ENCODE results near the gene IGSF3. TPM values are rescaled to one million over a fixed set of nuclear protein-coding genes. Genes with fewer than 3 reads are reported as not detected.
"Not testable (repeated sequence)": the region's sequence is repeated elsewhere in the genome, so short reads cannot be mapped to it uniquely, and the experiment has no call there.

The IGSF3 gene
- total and polyA plus RNA-seq, 7 donors, result 0.34 to 1.2 (median 0.49) TPM

DNA sequence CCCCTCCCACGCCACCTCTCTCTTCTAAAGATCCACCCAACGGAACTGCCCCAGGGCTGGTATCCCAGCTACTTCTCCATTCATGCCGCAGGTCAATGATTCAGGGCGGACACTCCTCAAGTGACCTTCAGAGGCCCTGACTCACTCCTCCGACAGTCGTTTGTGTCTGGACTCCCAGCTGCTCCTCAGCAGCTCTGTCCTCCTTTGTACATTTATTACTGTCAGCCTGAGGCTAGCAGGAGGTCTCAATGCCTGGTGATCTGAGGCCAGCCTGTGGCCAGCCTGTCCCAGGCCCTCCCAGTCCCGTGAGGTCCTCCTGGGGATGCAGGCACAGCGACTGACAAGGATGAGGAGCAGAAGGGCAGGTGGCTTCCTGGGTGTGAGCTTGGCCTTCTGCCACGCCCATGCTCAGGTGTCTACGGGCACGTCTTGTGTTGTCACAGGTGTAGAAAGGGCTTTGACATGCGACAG lies 24.2 kb downstream of the IGSF3 start:
- intact Hi-C loops (cut with DNase I); H3K4me3 ChIP-seq; H3K27ac ChIP-seq; ATAC-seq; H3K36me3 ChIP-seq (ENCODE audit: insufficient read depth in 1 of 2, low read depth in 1 of 2); H3K4me1 ChIP-seq; DNase-seq; H3K9me3 ChIP-seq: not testable (repeated sequence)
- WGBS, 3 donors, result 58 to 76% (median 66%) methylated on average over 12 of the region's 12 CpGs
- peaks cover 0 to 21% (median 0%) of the 10 kb centered on the region in 3 donors for H3K27me3 ChIP-seq (ENCODE audit: insufficient read depth in 3 of 3, low read length in 2 of 3)

DNA sequence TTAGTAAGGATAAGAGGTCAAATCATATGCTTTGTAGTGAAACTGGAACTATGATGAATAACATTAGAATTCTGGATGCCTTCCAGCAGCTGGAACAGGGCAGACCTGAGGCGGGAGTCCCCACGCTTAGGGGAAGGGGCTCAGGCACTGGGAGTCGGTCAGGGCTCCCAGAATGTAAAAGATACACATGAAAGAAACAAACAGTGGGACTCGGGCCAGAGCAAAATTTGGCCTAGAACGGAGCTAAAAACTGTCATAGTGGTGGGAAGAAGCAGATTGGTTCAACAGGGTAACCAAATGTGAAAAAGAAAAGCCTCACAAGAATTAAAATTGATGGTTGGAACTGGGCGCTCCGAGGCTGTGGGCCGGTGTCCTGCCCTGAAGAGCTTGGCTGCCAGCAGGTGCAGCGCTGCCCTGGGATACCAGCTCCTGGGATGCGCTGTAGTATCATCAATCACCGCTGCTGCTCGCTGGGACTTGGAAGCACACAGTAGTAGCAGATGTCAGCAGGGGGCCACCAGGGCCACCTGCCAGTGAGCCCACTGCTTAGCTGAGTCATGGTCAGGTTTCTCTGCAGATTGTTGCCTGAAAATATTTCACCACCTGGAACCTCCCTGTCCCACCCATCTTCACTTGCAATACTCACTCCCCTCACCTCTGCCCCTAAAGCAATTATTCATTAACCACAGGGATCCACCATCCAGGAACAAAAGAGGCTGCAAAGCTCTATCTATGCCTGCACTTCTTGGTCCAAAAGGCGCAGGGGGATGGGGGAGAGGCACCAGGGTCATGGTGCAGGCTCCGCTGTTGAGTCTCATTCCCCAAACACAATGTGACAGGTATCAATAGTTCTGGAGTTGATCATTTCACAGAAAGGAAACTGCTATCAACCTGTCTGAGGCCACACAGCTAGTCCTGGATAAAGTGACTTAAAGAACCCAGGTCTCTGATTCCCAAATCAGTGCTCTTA lies 24.9 kb downstream of the IGSF3 start:
- 48 to 67% (median 53%) methylated on average over 14 of the region's 14 CpGs for WGBS, 3 donors
- intact Hi-C loops (cut with DNase I); DNase-seq; ATAC-seq; H3K9me3 ChIP-seq; H3K4me1 ChIP-seq; H3K4me3 ChIP-seq; H3K27ac ChIP-seq; H3K36me3 ChIP-seq (ENCODE audit: insufficient read depth in 1 of 2, low read depth in 1 of 2): not testable (repeated sequence)
- peaks cover 0 to 21% (median 0%) of the 10 kb centered on the region in 3 donors for H3K27me3 ChIP-seq (ENCODE audit: insufficient read depth in 3 of 3, low read length in 2 of 3)

DNA sequence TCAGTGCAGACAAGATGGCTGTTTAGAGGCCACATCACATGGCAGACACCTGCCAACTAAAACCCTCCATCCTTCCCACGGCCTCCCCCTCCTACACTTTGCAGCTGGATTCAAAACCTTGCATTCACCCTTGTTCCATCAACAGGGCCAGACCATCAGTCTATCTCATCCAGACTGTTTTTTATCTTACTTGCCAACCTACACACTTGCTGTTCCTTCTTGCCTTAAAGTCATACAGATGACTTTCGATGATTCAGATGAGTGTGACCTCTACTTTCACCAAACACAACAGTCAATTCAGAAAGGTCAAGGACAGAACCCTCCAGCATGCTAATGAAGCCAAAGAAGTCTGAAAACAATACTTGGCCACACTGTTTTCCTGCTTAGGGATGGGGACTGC lies 29.9 kb downstream of the IGSF3 start:
- intact Hi-C loops (cut with DNase I); DNase-seq: not testable (repeated sequence)

DNA sequence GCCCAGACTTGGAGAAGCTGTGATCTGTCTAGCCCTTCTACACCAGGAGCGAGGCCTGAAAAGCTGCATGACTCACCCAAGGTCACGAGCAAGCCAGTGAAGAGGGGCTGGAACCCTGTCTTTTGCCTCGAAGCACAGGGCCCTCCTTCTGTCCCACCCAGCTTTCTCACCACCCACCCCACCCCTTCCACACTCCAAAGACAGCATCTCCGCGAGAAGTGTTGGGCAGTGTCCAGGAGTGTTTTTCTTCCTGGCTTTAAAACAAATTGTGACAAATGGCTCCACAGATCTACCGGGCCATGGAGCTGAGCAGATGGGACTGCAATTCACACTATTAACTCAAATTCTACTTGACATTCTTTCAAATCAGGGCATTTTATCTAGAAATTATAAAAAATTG lies 30.9 kb downstream of the IGSF3 start:
- intact Hi-C loops (cut with DNase I); H3K4me3 ChIP-seq; H3K27ac ChIP-seq; DNase-seq; H3K36me3 ChIP-seq (ENCODE audit: insufficient read depth in 1 of 2, low read depth in 1 of 2); ATAC-seq; H3K4me1 ChIP-seq; H3K9me3 ChIP-seq; H3K27me3 ChIP-seq (ENCODE audit: insufficient read depth in 3 of 3, low read length in 2 of 3): not testable (repeated sequence)
- WGBS, 3 donors, result 27 to 53% (median 40%) methylated on average over 4 to 6 of the region's 6 CpGs

More for the DNA sequence above, 29.9 kb downstream of the IGSF3 start:
- H3K4me3 ChIP-seq; H3K27ac ChIP-seq; H3K36me3 ChIP-seq (ENCODE audit: insufficient read depth in 1 of 2, low read depth in 1 of 2); ATAC-seq; H3K9me3 ChIP-seq; H3K4me1 ChIP-seq: not testable (repeated sequence)
- 59 to 92% (median 78%) methylated on average over 2 of the region's 2 CpGs for WGBS, 3 donors
- peaks cover 0 to 11% (median 0%) of the 10 kb centered on the region in 3 donors for H3K27me3 ChIP-seq (ENCODE audit: insufficient read depth in 3 of 3, low read length in 2 of 3)

DNA sequence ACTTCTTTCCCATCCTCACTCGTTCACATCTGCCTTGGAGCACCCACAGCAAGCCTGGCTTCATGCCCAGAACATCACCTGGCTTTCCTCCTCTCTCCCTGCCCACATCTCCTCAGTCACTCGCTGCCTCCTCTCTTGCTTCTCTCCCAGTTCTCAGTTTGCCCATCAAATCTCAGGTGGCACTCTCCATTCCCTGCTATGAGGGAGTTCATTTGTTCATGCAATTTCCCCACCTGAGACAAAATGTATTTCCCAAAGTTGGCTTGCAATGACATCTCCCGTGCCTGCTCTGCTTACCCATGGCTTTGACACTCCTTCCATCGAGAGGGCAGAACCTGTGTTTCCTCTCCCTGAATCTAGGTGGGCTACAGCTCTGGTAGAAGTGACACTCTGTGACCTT lies 33.1 kb downstream of the IGSF3 start:
- H3K27ac ChIP-seq; H3K9me3 ChIP-seq; H3K36me3 ChIP-seq (ENCODE audit: insufficient read depth in 1 of 2, low read depth in 1 of 2); DNase-seq; intact Hi-C loops (cut with DNase I); H3K4me3 ChIP-seq; ATAC-seq; H3K4me1 ChIP-seq; H3K27me3 ChIP-seq (ENCODE audit: insufficient read depth in 3 of 3, low read length in 2 of 3): not testable (repeated sequence)
- 69 to 83% (median 70%) methylated on average over 3 to 4 of the region's 4 CpGs for WGBS, 3 donors

DNA sequence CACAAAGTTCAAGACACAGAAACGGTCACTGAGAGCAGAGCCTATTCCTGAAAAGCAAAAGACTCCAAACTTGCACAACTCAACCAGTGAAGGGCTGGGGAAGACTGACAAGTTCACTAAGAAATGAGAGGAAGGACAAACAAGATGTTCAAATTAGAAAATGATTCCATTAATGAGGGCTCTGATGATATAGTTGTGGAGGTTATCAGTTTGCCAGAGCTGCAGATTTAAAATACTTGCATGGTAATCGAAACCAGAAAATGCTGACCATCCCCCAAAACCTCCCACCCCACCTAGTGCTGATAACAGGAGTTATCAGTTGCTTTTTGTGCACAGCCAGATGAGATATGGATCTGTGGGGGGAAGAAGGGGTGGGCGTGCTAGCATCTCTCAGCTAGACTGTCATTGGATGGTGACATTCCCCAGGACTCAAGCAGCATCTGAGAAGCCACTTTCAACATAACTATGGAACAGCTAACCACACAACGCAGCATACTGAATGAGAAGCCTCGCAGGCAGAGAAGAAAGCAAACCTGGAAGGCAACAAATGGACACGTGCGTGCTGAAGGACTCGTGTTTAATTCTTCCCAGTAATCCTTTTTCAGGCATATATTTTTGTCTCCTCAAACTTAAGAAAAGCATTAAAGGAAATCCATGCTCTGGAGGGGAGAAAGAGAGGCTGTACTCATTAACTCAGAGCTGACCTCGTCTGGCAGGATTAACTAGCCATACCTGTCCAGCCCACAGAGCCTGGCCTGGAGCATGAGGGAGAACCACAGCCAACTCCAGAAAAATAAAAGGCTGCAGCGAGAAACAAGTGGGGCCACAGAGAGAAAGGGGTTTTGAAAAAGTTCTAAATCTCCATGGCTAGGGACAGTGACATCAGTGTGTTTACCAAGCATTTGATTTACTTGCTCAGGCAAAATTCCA lies 35.3 kb downstream of the IGSF3 start:
- H3K36me3 ChIP-seq (ENCODE audit: insufficient read depth in 1 of 2, low read depth in 1 of 2); intact Hi-C loops (cut with DNase I); H3K4me1 ChIP-seq; H3K9me3 ChIP-seq; H3K27me3 ChIP-seq (ENCODE audit: insufficient read depth in 3 of 3, low read length in 2 of 3); DNase-seq; H3K27ac ChIP-seq; H3K4me3 ChIP-seq; ATAC-seq: not testable (repeated sequence)
- WGBS, 3 donors, result 55 to 64% (median 58%) methylated on average over 10 of the region's 10 CpGs

DNA sequence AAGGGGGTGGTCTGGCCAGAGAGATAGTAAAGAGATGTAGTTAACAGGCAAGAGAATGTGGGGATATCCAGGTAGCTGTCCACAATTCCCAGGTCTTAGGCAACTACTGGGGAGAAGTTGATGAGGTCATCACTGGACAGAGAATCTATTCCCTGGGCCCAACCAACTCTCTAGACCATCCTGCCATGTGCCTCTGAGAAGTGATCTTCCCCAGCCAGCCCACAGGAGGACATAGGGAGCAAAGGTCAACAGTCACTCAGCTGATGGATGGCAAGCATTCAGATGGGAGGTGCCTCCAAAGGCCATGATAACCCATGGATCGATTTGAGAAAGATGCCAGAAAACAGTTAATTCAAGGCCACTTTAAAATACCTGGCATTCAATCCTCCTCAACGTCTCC lies 36.0 kb downstream of the IGSF3 start:
- H3K36me3 ChIP-seq (ENCODE audit: insufficient read depth in 1 of 2, low read depth in 1 of 2); intact Hi-C loops (cut with DNase I); H3K4me1 ChIP-seq: not testable (repeated sequence)

DNA sequence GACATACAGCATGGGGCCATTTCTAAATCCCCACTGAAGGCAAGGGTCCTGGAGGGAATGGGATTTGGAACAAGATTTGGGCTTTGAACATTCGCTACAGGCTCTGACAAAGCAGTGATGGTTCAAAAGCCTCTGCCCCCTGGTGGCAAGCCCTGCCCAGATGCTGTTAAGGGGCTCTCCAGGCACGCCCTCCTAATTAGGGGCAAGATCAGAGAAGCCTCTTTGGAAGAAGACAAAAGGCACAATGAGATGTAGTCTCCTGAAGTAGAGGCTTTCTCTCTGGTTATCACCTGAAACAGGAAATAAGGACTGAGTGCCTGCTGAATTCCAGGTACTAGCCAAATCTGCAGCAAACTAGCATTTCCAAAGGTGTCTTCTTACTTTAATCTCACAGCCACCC lies 37.5 kb downstream of the IGSF3 start:
- DNase-seq; ATAC-seq; H3K4me3 ChIP-seq; H3K27ac ChIP-seq; H3K27me3 ChIP-seq (ENCODE audit: insufficient read depth in 3 of 3, low read length in 2 of 3); H3K36me3 ChIP-seq (ENCODE audit: insufficient read depth in 1 of 2, low read depth in 1 of 2); H3K4me1 ChIP-seq; H3K9me3 ChIP-seq; intact Hi-C loops (cut with DNase I): not testable (repeated sequence)
- 86 to 93% (median 91%) methylated on average over 1 to 2 of the region's 2 CpGs for WGBS, 3 donors

More for the DNA sequence above, 36.0 kb downstream of the IGSF3 start:
- not testable (repeated sequence) for H3K27ac ChIP-seq; DNase-seq; H3K9me3 ChIP-seq; H3K4me3 ChIP-seq; H3K27me3 ChIP-seq (ENCODE audit: insufficient read depth in 3 of 3, low read length in 2 of 3); ATAC-seq
- 57 to 67% (median 63%) methylated on average over 2 of the region's 2 CpGs for WGBS, 3 donors

DNA sequence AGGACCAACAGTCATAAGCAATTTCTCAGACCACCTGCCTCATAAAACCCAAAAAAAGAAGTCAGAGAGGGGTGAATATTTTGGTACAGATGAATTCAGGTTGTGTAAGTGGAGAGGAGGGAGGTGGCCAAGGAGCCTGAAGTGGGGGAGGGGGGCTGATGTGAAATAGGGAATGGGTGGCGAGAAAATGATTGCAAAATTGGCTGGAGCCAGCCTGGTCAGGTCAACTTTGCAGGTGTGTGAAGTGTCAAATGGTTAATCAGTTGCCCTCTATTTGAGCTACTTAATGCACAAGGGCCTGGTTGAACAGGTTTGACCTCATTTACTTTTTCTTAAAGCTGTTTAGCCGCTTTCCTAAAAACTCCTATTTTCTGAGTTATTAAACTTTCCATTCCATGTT lies 38.1 kb downstream of the IGSF3 start:
- 89 to 96% (median 95%) methylated on average over 2 of the region's 2 CpGs for WGBS, 3 donors
- DNase-seq; H3K27me3 ChIP-seq (ENCODE audit: insufficient read depth in 3 of 3, low read length in 2 of 3); H3K27ac ChIP-seq; H3K4me3 ChIP-seq; H3K4me1 ChIP-seq; ATAC-seq; H3K36me3 ChIP-seq (ENCODE audit: insufficient read depth in 1 of 2, low read depth in 1 of 2); H3K9me3 ChIP-seq; intact Hi-C loops (cut with DNase I): not testable (repeated sequence)

Measured in psoas muscle (tissue), 8 donors.